A549 (cell line): ENCODE results near the gene SRD5A2.
"Not testable (repeated sequence)": the region's sequence is repeated elsewhere in the genome, so short reads cannot be mapped to it uniquely, and the experiment has no call there.

Experiments used
- CTCF ChIP-seq: fragments of >200 bp; sonication (Bioruptor Twin); formaldehyde crosslinking; IDR thresholded peaks from 3 replicates; pipeline ENCODE4 v1.5.1; 2016
- POLR2A ChIP-seq: IDR thresholded peaks from 2 replicates; pipeline ENCODE4 v1.6.1; 2012; ENCODE audit warnings: mild to moderate bottlenecking, low read length

GRCh38 chr2:31496451-31496874 lies 84.3 kb downstream of the SRD5A2 start:
- TF ChIP-seq POLR2A, CTCF: not testable (repeated sequence)
